IPS-18c (cell line): ENCODE data around the gene ADAMTS17.
"Not testable (repeated sequence)": the region's sequence is repeated elsewhere in the genome, so short reads cannot be mapped to it uniquely, and the experiment has no call there.

Experiments
- H3K4me3 ChIP-seq: 2 replicates; pipeline ENCODE4 v1.7.0; 2013; ENCODE audit warnings: low read depth, mild to moderate bottlenecking, low read length, moderate library complexity; ENCODE audit not compliant: insufficient read depth
- H3K9me3 ChIP-seq: one replicate; pipeline ENCODE4 v1.6.1; 2013; ENCODE audit warnings: mild to moderate bottlenecking, low read length, moderate library complexity; ENCODE audit not compliant: control insufficient read depth, insufficient read depth

ADAMTS17 gene

GRCh38 chr15:100092034-100092433 lies 249.7 kb downstream of the ADAMTS17 start:
- Histone ChIP-seq H3K9me3 (no peaks in the 10 kb centered on the region), H3K4me3 (no peak overlapping the region)

- H3K9me3 ChIP-seq: no peaks in the 10 kb centered on the region
- H3K4me3 ChIP-seq: no peak overlapping the region
Observed at GRCh38 chr15:100090411-100090810, 251.4 kb downstream of the ADAMTS17 start.

GRCh38 chr15:100084042-100084821 lies 257.5 kb downstream of the ADAMTS17 start:
- not testable (repeated sequence) for H3K9me3 ChIP-seq

GRCh38 chr15:100083572-100083971 lies 258.2 kb downstream of the ADAMTS17 start:
- no peaks in the 10 kb centered on the region for H3K9me3 ChIP-seq
- H3K4me3 ChIP-seq: no peak overlapping the region

More at GRCh38 chr15:100084042-100084821, 257.5 kb downstream of the ADAMTS17 start:
- H3K4me3 ChIP-seq: not testable (repeated sequence)

GRCh38 chr15:100082761-100083402 lies 258.9 kb downstream of the ADAMTS17 start:
- Histone ChIP-seq H3K4me3 (no peak overlapping the region), H3K9me3 (no peaks in the 10 kb centered on the region)

GRCh38 chr15:100081454-100081853 lies 260.3 kb downstream of the ADAMTS17 start:
- H3K4me3 ChIP-seq: no peak overlapping the region
- no peaks in the 10 kb centered on the region for H3K9me3 ChIP-seq

GRCh38 chr15:100078511-100079220 lies 263.1 kb downstream of the ADAMTS17 start:
- H3K9me3 ChIP-seq: no peaks in the 10 kb centered on the region

GRCh38 chr15:100075229-100075628 lies 266.5 kb downstream of the ADAMTS17 start:
- Histone ChIP-seq H3K4me3 (no peak overlapping the region), H3K9me3 (no peaks in the 10 kb centered on the region)

More at GRCh38 chr15:100078511-100079220, 263.1 kb downstream of the ADAMTS17 start:
- no peak overlapping the region for H3K4me3 ChIP-seq

GRCh38 chr15:100073982-100074381 lies 267.8 kb downstream of the ADAMTS17 start:
- H3K9me3 ChIP-seq: no peaks in the 10 kb centered on the region
- no peak overlapping the region for H3K4me3 ChIP-seq

- not testable (repeated sequence) for H3K9me3 ChIP-seq, H3K4me3 ChIP-seq
Observed at GRCh38 chr15:100066521-100067280, 275.1 kb downstream of the ADAMTS17 start.

- no peak overlapping the region for H3K4me3 ChIP-seq
- H3K9me3 ChIP-seq: no peaks in the 10 kb centered on the region
Observed at GRCh38 chr15:100061944-100062343, 279.8 kb downstream of the ADAMTS17 start.

GRCh38 chr15:100060276-100060926 lies 281.4 kb downstream of the ADAMTS17 start:
- Histone ChIP-seq H3K9me3 (no peaks in the 10 kb centered on the region), H3K4me3 (no peak overlapping the region)

GRCh38 chr15:100059521-100059920 lies 282.3 kb downstream of the ADAMTS17 start:
- H3K9me3 ChIP-seq: no peaks in the 10 kb centered on the region

GRCh38 chr15:100059094-100059493 lies 282.7 kb downstream of the ADAMTS17 start:
- Histone ChIP-seq H3K9me3 (no peaks in the 10 kb centered on the region), H3K4me3 (no peak overlapping the region)

More at GRCh38 chr15:100059521-100059920, 282.3 kb downstream of the ADAMTS17 start:
- no peak overlapping the region for H3K4me3 ChIP-seq

GRCh38 chr15:100058458-100058857 lies 283.3 kb downstream of the ADAMTS17 start:
- no peaks in the 10 kb centered on the region for H3K9me3 ChIP-seq
- H3K4me3 ChIP-seq: no peak overlapping the region

- Histone ChIP-seq H3K4me3 (no peak overlapping the region), H3K9me3 (no peaks in the 10 kb centered on the region)
Observed at GRCh38 chr15:100057281-100057680, 284.5 kb downstream of the ADAMTS17 start.
